ENCODE measurements around the gene ZNF488. TPM values are rescaled to one million over a fixed set of nuclear protein-coding genes. Genes with fewer than 3 reads are reported as not detected.

Gene ZNF488
- total RNA-seq, 1 donor from 2014 or later: under 0.01 TPM

DNA sequence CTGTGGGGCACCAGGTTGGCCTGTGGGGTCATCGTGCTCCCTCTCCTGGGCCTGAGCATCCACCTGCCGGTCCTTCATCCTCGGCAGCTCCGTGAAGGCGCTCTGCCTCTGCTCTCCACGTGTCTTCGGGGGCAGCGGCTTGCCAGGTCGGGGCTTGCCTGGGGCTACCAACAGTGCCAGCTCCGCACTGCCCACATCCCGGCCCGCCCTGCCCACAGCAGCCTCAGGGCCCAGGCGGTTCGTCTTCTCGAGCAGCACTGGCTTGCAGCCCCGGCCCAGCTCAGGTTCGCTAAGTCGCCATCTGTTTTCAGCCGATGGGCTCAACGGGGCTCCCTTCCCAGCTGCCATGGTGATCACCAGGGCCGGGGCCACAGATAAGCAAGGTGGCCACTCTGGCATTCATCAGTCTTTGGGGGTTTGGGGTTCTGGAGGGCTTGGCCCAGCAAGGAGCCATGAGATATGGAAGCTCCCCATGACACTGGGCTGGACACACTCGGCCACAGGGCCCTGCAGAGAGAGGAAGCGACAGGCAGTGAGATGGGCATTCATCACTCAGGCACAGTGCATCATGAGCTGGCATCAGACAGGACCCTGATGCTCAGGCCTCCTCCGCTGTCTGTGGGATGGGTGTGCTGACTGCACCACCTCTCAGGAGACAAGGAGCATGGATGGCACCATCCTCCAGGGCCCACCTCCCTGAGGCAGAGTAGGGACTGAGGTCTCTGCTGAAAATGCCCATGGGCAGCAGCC lies 15.5 kb downstream of the ZNF488 start:
- Histone ChIP-seq H3K36me3 (ENCODE audit: control insufficient read depth, insufficient read depth, low read length) (no peaks in the 10 kb centered on the region), H3K4me3 (ENCODE audit: low read depth, low read length) (no peak overlapping the region), H3K27me3 (ENCODE audit: control insufficient read depth, insufficient read depth, low read length) (peaks cover 4% of the 10 kb centered on the region)
- DNase-seq (ENCODE audit: low read depth): no peak
- FAIRE-seq: no peak
- TF ChIP-seq, protein P1, sequence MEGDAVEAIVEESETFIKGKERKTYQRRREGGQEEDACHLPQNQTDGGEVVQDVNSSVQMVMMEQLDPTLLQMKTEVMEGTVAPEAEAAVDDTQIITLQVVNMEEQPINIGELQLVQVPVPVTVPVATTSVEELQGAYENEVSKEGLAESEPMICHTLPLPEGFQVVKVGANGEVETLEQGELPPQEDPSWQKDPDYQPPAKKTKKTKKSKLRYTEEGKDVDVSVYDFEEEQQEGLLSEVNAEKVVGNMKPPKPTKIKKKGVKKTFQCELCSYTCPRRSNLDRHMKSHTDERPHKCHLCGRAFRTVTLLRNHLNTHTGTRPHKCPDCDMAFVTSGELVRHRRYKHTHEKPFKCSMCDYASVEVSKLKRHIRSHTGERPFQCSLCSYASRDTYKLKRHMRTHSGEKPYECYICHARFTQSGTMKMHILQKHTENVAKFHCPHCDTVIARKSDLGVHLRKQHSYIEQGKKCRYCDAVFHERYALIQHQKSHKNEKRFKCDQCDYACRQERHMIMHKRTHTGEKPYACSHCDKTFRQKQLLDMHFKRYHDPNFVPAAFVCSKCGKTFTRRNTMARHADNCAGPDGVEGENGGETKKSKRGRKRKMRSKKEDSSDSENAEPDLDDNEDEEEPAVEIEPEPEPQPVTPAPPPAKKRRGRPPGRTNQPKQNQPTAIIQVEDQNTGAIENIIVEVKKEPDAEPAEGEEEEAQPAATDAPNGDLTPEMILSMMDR (IDR thresholded peaks at IDR 0.05; ENCODE audit: insufficient read depth, low read length, severe bottlenecking): no peak

DNA sequence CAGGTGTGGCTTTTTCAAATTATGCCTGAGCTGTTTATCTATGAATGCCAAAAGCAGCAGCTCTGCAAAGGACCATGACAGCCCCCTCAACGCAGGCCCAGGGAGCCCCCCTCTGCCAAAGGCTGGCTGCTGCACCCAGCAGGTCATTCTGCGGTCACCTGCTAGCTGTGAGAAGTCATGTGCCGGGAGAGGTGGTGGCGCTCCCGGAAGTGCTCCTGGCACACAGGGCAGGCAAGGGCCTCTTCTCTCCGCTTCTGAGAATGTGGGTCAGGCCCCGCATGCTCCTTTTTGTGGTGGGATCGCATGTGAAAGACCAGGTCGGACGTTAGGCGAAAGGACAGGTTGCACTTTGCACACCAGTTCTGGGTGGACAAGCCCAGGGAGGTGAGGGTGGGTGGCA lies 16.4 kb downstream of the ZNF488 start:
- Histone ChIP-seq H3K27me3 (ENCODE audit: control insufficient read depth, insufficient read depth, low read length) (peaks cover 4% of the 10 kb centered on the region), H3K4me3 (ENCODE audit: low read depth, low read length) (no peak overlapping the region), H3K36me3 (ENCODE audit: control insufficient read depth, insufficient read depth, low read length) (no peaks in the 10 kb centered on the region)
- DNase-seq (ENCODE audit: low read depth) (no peak), FAIRE-seq (no peak)
- TF ChIP-seq, protein P1 (IDR thresholded peaks at IDR 0.05; ENCODE audit: insufficient read depth, low read length, severe bottlenecking): no peak

DNA sequence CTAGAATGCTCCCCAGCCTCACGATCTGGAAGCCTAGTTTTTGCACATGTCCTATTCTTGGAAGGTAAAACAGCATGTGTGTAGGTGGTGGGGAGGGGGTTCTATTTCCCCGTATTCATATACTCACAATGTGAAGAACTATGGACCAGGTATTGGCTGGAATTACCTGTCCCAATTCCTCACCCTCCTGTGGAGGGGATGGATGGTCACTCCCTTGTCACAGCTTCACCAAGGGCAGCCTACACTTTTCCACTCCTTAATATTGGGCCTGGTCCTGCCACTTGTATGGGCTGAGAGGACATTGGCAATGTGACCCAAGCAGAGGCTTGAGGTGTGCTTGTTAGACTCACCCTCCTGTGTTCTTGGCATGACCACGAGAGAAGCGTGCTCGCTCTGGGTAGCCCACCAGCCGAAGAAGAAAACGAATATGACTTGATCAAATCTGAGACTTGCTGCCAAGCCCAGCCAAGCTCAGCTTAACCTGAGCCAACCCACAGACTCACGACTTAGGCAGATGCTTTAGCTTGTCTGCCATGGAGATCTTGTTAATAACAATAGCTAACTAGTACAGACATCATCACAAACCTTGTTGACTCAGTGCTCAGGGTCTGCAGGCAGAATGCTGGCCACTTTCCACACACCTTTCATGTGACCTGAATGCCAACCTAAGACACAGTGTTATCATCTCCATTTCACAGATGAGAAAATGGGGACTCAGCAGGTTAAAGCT lies 17.2 kb downstream of the ZNF488 start:
- no peak for FAIRE-seq
- TF ChIP-seq, protein P1 (IDR thresholded peaks at IDR 0.05; ENCODE audit: insufficient read depth, low read length, severe bottlenecking): no peak
- Histone ChIP-seq H3K4me3 (ENCODE audit: low read depth, low read length) (no peak overlapping the region), H3K27me3 (ENCODE audit: control insufficient read depth, insufficient read depth, low read length) (peaks cover 4% of the 10 kb centered on the region), H3K36me3 (ENCODE audit: control insufficient read depth, insufficient read depth, low read length) (no peaks in the 10 kb centered on the region)
- DNase-seq (ENCODE audit: low read depth): no peak

DNA sequence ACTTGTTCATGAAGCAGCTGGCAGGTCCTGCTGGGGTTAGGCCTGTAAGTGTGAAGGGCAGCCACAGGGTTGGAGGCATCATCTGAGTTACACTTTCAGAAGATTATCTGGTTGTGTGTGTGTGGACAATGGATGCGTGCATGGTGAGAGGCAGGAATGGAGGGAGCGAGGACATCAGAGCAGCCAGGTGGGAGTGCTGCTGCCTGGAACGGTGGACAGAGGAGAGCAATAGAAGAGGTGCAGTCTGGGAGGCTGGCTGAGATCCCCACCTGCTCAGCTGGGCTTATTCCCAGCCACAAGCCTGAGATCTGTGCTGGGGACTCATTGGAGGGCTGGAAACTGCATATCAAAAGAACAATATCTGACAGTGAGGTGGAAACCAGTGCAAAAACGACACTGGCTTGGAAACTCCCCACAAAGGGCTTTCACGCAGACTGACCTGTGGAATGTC lies 17.9 kb downstream of the ZNF488 start:
- no peak overlapping the region for H3K4me3 ChIP-seq (ENCODE audit: low read depth, low read length)
- no peaks in the 10 kb centered on the region for H3K36me3 ChIP-seq (ENCODE audit: control insufficient read depth, insufficient read depth, low read length)
- TF ChIP-seq, protein P1 (IDR thresholded peaks at IDR 0.05; ENCODE audit: insufficient read depth, low read length, severe bottlenecking): no peak
- peaks cover 4% of the 10 kb centered on the region for H3K27me3 ChIP-seq (ENCODE audit: control insufficient read depth, insufficient read depth, low read length)
- FAIRE-seq: no peak
- DNase-seq (ENCODE audit: low read depth): no peak

DNA sequence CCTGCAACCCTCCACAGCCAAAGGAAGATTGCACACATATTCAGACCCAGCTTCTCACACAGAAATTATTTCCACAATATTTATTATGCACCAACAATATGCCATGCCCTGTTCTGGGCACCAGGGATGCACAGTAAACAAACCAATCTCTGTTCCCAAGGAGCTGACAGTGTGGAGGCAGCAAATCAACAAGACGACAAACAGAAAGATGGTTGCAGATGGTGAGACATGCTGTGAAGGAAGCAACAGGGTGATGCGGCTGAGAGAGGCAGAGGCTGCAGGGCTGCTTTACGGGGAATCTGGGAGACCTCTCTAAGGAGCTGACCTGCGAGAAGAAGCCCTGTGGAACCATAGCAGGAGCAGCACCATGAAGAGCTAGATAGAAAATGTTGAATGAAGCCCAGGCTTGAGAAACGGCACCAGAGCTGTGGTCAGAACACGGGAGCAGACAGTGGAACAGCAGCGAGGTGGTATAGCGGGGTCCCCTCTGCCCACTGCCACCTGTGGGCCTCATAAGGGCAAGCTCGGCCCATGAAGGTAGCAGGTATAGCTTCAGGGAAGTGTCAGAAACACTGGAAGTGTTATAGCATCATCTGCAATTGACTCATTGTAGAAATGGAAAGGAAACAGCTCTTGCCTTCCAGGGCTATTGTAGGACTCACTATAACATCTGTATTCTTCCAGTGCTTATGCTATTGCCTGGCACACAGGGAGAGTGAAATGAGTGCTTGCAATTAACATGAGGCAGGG lies 18.5 kb downstream of the ZNF488 start:
- no peak overlapping the region for H3K4me3 ChIP-seq (ENCODE audit: low read depth, low read length)
- DNase-seq (ENCODE audit: low read depth): no peak
- peaks cover 4% of the 10 kb centered on the region for H3K27me3 ChIP-seq (ENCODE audit: control insufficient read depth, insufficient read depth, low read length)
- TF ChIP-seq, protein P1 (IDR thresholded peaks at IDR 0.05; ENCODE audit: insufficient read depth, low read length, severe bottlenecking): no peak
- no peak for FAIRE-seq
- no peaks in the 10 kb centered on the region for H3K36me3 ChIP-seq (ENCODE audit: control insufficient read depth, insufficient read depth, low read length)

Data from bronchial epithelial cell (primary cell).